Fibroblast of mammary gland (primary cell): ENCODE measurements around the gene ZDHHC22.

Experiments
- DNase-seq: peaks from one replicate; pipeline ENCODE4 v3.0.0-alpha.2; 2010; ENCODE audit warnings: low read depth
- H3K4me3 ChIP-seq: 2 replicates; pipeline ENCODE4 v1.5.1; 2011; ENCODE audit warnings: low read depth, mild to moderate bottlenecking, low read length, moderate library complexity; ENCODE audit not compliant: control insufficient read depth
- TF ChIP-seq, protein P1 (sequence below): conservative IDR thresholded peaks from 2 replicates; pipeline ENCODE4 v1.5.1; 2011; ENCODE audit warnings: low read depth, low read length, inconsistent platforms; ENCODE audit not compliant: control insufficient read depth, insufficient read depth

The ZDHHC22 gene

DNA sequence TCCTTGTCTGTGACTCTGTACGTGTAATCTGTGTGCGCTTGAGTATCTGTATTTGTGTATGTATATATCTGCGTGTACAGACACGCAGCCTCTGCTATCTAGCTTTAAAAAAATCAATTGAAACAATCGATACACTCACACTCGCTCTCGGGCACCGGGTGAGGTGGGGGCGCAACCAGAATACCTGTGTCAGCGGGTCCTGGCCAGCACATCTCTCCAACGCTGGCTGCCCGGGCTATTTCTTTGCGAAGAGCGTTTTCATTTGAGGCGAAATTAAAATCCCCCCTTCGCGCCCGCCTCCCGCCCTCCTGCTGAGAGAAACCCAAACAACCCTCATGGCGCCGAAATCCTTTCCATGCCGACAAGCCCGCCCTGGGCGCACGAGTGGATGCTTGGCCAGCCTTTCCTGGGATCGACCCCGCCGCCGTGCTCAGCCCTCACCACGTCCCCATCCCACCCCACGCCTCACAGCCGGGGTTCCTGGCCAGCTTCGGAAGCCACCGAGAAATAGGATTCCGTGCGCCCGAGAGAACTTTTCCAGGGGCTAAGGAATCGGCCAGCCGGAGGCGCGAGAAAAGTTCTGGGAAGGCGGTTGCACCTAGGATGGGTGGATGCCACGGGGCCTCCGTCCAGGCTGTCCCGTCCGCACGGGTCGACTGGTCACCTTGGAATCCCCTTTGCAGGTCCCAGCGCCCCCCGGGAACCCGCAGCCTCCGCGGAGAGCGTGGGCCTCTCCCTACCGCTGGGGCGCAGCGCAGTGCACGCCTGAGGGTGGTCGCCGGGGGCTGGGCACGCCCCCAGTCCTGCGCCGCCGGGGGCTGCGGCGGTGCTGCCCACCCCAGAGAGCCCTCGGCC is 1.0 kb downstream of the ZDHHC22 start:
- H3K4me3 ChIP-seq, result no peak overlapping the region
- TF ChIP-seq, protein P1, sequence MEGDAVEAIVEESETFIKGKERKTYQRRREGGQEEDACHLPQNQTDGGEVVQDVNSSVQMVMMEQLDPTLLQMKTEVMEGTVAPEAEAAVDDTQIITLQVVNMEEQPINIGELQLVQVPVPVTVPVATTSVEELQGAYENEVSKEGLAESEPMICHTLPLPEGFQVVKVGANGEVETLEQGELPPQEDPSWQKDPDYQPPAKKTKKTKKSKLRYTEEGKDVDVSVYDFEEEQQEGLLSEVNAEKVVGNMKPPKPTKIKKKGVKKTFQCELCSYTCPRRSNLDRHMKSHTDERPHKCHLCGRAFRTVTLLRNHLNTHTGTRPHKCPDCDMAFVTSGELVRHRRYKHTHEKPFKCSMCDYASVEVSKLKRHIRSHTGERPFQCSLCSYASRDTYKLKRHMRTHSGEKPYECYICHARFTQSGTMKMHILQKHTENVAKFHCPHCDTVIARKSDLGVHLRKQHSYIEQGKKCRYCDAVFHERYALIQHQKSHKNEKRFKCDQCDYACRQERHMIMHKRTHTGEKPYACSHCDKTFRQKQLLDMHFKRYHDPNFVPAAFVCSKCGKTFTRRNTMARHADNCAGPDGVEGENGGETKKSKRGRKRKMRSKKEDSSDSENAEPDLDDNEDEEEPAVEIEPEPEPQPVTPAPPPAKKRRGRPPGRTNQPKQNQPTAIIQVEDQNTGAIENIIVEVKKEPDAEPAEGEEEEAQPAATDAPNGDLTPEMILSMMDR, result no peak

DNA sequence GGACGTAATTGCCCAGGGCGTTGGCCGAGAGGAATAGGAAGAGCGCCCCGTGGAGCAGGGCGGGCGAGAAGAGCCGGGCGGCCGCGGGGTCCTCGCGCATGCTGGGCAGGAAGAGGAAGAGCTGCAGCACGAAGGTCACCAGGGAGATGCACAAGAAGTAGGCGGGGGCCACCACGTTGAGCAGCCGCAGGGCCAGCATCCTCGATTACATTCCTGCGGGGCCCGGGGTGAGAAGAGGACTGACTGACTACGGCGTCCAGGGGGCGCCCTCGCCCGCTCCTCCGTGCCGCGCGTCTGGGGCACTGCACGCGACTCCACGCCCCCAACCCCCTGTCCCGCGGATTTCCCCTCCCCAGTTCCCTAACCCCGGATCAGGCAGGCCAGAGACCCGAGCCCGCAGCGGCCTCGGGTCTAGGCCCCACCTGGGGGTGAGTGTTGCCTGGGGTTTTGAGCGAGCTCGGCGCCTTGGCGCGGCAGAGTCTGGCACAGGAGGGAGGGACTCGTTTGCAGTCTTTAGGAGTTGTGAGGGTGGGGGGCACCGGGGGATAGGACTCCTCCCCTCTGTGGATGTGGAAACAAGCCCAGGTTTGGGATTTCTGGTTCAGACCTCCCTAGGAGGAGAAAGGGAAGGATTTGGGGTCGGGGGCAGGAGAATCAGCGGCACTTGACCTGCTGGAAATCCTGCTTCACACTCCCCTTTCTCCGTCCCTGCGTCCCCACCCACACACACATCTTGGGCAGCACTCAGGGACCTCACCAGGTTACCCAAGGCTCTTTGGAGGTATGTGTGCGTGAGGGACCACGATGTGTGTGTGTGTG is 1.8 kb downstream of the ZDHHC22 start:
- TF ChIP-seq, protein P1, result peak; percentile 34
- H3K4me3 ChIP-seq, result no peak overlapping the region

More for the DNA sequence above, 1.0 kb downstream of the ZDHHC22 start:
- DNase-seq, result no peak

DNA sequence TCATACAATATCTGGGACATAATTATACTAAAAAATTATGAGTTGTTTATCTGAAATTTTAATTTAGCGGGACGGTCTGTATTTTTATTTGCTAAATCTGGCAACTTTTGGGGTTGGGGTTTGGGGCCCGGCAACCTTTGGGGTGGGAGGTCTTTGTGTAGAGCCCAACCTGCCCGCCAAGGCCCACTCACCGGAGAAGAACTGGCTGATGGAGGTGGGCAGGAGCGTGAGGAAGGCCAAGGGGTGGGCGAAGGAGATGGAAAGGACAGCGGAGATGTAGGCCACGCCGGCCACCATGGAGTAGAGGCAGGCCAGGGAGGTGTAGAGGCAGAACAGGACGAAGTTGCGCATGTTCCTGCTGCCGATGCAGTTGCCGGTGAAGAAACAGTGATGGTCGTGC is 2.6 kb downstream of the ZDHHC22 start:
- TF ChIP-seq, protein P1, result no peak
- no peak for DNase-seq
- no peak overlapping the region for H3K4me3 ChIP-seq

More for the DNA sequence above, 1.8 kb downstream of the ZDHHC22 start:
- peak; percentile 8 for DNase-seq

DNA sequence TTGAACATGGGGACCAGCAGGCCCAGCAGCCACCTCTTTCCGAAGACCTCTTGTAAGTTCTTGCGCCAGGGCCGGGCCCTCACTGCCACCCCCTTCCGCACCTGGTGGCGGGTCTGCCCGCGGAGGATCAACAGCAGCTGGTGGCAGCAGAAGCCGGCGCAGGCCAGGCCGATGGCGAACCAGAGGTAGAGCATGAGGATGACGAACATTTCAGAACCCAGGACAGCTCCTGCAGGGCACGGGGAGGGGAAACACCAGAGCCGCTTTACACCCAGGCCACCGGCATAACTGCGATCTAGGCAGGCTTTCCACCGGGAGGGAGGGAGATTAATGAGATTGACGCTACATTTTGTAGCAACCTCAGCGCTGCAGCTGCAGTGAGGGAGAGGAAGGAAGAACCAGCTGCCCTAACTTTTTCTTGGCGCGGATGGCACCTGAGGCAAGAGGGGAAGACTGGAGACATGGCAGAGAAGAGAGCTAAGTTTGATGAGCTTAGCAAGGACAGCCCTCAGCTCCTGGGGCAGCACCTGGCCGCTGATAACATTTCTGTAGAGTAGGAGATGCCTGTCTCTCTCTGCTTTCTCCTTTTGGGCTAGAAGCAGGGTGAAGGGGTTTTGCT is 7.8 kb downstream of the ZDHHC22 start:
- DNase-seq, result peak; percentile 58
- TF ChIP-seq, protein P1, result no peak

DNA sequence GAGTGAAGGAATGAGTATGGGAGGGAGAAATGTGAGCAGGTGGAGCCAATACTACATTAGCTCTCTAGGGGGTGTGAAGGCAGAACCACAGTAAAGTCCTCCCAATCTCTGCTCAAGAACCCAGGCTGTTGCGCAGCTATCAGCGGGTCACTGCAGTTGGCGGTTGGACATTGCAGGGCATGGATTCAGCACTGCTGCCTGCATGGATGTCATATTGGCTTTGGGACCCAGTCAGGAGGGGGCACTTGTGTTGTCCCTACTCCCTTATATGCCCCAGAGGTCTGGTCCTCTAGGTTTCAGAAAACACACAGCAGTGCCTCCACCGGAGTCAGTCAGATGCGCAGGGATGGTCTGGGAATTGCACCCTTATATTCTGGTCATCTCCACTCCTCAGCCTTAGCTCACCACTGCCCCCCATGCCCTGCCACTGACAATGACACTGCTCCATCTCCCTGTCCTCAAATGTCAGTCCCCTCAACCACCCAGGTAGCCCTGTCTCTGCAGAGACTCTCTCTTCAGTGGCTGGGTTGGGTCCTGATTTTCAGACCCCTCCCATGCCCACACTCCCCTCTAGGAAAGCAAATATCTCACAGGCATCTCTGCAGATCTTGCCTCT is 9.6 kb downstream of the ZDHHC22 start:
- H3K4me3 ChIP-seq, result no peak overlapping the region
- TF ChIP-seq, protein P1, result no peak
- DNase-seq, result no peak

More for the DNA sequence above, 7.8 kb downstream of the ZDHHC22 start:
- H3K4me3 ChIP-seq, result no peak overlapping the region

DNA sequence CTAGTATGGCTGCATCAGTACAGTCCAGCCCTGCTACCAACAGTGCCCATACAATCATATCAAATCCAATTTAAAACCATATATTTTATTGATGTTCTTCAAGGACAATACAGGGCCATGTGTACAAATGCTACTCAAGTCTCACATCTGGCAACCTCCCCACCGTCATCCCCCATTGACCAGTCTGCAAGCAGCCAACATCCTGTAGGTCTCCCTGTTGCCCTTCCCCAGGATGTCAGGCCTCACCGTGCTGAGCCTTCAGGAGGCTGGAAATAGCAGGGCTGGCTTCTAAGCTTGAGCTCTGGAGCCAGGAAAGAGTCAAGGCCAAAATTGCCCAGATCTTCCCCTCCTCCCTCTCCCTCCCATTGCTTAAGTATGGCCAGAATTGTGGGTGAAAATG is 10.4 kb downstream of the ZDHHC22 start:
- no peak overlapping the region for H3K4me3 ChIP-seq
- no peak for DNase-seq
- TF ChIP-seq, protein P1, result no peak
